CD1c-positive myeloid dendritic cell (primary cell): Measurements from ENCODE around the gene SLC66A1.
A peak's percentile ranks its signal among the peaks of the same experiment; 100 is the strongest.

ENCODE experiments used
- DNase-seq: peaks from one replicate; pipeline ENCODE4 v3.0.0-alpha.2; 2016; ENCODE audit errors: extremely low spot score

SLC66A1 gene

DNA sequence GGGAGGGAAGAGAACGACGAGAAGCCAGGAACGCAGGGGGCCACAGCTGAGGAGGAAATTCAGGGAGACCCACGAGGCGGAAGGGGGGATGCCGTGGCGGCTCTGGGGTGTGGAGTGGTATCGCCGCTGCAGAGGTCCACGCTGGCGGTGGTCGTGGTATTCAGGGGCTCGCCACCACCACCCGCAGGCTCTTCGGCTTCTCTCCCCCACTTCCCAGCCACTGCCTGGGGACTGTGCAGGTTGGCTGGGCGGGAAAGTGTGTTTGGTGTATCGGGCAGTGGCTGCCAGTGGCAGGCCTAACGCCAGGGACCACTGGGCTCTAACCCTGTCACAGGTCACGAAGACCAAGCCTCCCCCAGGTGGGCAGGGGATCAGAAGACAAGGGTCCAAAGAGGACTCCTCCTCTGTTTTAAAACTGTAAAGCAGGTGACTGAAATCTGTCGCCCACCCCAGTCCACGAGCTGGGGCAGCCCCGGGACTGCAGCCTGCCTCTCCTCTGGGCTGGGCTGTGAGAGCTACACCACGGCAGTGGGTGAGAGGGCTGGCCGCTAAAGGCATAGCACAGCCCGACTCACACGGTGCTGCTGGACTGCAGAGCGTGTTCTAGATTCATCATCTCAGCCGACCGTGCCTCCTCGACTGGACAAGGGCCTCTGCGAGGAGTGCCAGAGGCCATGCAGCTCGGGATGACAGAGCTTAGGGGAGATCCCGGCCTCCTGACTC, 30.9 kb downstream of the SLC66A1 start:
- no peak for DNase-seq

DNA sequence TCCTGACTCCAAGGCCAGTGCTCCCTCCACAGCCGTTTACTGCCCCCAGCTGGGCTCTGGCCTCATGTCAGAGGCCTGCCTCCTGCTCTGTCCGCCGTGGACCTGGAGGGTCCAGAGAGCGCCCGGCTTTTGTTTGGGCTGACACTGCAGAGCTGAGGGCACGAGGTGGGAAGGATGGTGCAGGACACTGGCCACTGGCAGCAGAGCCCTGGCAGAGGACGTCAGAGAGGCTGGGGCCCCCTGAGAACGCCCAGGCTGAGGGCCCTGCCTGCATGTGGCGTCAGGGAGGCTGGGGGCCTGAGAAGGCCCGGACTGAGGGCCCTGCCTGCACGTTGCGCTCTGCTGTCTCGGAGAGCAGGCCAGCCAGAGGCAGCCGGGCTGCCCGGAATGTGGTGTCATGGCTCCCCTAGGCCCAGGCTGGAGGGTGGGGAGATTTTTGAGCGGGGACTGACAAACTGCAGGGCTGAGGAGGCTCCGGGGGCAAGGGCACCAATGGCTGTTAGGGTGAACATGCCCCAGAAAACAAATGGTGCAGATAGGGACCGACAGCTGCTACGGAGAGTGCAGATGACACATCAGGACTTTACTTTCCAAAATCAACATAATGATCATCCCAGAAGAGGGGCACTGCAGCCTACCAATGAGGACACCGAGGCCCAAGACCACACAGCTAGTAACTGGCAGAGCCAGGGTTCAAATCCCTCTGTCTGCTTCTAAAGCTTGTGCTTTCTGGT, 31.7 kb downstream of the SLC66A1 start:
- no peak for DNase-seq

DNA sequence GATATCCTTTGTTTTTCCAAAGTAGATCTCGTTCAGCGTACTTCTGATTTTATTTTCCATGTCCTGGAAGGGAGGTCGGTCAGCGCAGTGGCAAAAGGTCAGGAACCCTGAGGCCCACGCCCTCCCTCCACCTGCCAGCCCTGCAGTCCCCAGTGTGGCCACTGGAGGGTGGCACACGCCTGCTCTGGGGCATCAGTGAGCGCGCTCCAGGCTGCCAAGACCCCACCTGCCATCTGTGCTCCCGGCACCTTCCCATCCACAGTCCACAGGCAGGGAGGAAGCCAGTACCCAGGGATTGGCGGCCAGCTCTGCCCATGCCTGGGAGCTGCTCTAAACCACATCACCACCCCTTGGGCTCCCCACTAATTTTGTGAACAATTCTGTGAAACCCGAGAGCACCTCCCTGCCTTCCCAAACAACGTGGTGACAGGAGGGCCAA, 32.3 kb downstream of the SLC66A1 start:
- peak; percentile 41 for DNase-seq

DNA sequence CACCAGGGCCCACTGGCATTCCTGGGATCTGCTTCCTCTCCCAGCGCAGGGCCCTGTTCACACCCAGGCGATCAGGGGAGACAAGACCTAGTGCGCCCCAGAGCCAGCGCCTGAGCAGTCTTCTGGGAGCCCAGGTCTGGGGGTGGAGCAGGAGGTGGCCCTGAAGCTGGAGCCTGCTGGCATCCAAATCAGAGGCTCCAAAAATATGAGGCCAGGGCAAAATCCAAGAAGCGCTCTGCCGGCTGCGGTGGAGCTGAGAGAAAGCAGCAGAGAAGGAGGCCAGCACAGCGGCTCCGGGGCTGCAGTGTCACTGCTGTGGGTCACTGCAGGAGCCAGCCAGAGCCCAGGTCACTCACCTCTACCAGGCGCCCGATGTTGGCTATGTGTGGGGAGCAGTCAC, 32.7 kb downstream of the SLC66A1 start:
- no peak for DNase-seq

DNA sequence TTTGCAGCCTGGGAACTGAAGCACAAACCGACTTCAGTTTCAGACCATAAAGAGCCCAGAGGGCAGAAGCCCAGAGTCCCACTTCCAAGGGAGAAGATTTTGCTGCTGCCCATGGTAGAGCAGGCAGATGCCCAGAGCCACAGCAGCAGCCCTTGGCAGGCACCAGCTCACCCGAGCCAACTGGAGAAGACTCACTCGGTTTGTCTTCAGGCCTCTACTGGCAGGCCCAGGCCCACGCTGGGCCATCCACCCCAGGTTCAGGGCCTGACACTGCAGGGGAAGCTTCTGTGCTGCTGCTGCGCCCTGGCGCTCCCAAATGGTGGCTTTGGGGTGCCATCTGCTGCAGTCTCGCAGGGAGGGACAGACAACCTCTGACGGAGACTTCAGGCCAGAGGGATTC, 33.3 kb downstream of the SLC66A1 start:
- no peak for DNase-seq

DNA sequence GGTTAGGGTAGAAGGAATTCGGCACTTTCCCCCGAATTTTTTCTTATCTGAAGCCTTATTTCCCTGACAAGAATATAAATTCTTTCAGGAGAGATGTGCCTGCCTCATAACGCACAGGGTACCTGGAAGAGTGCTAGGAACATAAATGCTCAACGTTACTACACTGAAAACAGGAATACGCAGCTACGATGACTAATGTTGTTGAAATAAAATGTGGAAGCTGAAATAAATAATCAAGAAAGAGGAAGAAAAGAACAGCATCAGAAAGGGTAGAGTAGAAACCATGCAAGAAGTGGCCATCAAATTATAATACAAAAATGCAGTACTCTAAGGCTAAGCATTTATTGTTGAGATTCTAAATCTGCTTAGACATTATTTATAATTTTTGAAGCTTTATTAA, 33.9 kb downstream of the SLC66A1 start:
- peak; percentile 58 for DNase-seq

DNA sequence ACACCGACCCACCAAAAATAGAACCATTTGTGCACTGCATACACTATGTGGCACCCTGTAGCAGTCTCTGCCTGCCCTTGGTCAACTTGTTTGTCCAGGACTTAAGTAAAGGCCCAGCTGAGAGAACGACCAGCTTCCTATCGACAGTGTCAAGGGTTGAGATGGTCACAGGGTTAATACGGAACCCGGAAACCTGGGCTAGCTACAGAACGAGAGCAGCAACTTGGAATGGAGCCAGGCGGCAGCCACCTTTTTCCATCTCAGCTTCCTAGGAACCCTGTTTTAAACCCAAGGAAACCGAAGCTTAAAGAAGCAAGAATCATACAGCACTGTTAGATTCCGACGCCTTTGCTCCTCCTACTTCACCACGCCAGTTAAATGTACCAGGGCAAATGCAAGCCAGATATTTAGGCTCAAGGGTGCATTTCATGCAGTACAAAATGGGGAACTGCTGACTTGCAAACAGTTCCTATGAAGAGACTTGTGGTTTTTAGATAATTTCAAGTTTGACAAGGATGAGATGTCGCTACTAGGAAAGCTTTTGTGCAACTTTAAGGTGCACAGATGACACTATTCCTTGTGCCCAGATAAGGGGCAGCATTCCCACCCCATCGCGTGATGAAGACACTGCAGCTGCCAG, 35.5 kb downstream of the SLC66A1 start:
- DNase-seq: peak; percentile 65

DNA sequence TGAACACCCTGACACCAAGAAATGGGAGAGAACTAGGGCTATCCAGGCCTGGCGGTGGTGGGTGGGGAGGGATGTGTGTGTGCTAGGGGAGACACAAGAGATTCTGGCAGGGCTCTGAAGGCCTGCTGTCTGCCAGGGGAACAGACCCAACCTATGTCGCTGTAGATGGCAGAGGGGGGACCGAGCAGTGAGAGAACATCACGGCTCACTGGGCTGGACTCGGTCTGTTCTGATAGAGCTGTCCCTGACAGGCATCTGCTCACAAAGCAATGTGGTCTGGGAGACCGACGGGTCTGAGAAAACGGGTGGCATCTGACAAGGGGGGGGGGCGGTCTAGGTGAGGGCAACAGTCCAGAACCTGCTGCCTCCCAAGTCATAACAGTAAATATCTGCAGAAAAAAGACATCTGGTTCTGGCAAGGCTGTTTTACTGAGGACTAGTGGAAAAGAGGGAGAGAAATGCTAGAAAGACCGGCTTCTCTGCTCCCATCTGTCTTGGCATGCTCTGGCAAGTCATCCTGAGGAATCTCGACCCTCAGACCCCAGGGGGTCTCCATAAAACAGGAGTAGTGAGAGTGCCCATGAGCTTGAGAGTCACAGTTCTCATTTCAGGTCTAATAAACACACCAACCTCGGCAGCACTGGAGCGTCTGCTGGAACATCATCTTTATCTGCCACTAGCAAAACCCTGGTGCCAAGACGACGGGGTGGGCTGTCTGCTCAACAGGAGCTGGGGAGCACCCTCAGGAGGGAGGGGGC, 36.5 kb downstream of the SLC66A1 start:
- DNase-seq: no peak

DNA sequence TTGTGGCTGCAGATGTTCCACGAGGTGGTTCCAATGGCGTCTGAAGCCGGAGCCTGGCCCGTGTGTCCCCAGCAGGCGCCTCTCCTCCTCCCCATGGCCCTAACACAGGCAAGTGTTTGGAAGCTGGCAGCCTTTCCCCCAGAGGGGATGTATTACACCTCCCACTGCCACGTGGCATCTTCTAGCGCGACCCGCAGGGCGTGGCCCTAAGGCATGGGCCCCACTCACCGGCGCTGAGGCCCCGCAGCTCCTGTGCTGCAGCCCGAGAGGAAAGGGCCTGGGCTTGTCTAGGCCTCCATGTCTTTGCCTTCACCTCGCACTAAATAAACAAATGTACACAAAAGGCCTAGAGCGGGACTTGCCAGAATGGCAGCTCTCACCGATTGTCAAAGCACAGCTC, 37.9 kb downstream of the SLC66A1 start:
- DNase-seq: no peak

DNA sequence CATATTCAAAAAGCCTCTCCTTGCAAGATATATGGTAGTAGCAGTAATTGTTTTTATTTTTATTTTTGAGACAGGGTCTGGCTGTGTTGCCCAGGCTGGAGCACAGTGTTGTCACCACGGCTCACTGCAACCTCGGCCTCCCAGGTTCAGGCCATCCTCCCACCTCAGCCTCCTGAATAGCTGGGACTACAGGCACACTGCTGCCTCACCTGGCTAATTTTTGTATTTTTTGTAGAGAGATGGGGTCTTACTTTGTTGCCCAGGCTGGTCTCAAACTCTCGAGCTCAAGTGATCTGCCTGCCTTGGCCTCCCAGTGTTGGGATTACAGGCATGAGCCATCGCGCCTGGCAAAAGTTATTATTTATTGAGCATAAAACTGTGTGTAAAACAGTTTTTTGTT, 38.4 kb downstream of the SLC66A1 start:
- no peak for DNase-seq

DNA sequence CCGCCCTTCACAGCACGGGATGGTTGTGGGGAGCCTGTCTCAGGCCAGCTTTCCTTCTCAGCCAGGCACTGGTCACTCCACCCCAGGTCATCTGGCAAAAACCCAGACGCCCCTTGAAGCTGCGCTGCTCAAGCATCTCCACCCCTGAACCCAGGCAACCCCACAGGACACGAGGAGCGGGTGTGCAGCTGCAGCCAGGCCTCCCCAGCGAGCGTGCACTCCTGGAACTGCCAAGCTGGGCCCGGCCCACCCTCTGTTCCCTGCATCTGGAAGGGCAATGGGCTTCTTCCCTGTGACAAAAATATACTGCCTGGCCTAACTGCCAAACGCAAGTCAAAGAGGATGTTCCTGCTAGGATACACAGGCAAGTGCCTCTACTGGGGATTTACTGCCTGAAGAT, 39.7 kb downstream of the SLC66A1 start:
- DNase-seq: no peak

DNA sequence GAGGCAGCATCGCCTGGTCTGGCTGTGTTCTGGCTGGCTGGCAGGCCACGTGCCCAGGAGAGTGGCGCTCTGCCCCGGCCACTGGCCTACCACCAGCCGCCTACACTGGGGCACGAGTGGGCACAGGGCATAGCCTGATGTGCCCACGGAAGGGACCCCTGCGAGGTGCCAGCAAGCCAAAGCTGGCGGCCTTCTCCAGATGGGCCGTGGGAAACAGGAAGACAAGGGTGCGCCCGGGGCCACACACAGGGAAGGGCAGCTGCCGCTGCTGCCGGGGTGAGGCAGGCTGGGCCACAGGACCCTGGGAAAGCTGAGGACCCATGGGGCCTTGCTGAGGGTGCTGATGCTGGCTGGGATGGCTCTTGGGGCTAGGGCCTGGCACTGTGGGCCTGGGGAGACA, 40.7 kb downstream of the SLC66A1 start:
- DNase-seq: no peak

DNA sequence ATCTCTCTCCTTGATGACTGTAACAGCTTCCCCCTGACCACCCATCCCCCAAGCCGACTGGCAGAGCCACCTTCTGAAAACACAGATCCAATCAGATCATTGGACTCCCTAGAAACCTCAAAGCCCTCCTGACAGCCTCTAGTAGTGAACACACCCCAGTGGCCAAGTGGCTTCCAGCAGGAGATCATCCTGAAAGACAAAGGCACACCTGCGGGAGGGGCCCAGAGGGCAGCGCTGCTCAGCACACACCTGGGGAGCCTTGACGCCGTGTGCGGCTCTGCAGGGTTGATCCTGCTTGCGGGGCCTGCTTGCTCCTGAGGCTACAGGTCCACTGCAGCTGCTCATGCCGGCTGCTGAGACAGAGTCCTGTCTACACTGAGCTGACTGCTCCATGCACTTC, 41.5 kb downstream of the SLC66A1 start:
- no peak for DNase-seq

DNA sequence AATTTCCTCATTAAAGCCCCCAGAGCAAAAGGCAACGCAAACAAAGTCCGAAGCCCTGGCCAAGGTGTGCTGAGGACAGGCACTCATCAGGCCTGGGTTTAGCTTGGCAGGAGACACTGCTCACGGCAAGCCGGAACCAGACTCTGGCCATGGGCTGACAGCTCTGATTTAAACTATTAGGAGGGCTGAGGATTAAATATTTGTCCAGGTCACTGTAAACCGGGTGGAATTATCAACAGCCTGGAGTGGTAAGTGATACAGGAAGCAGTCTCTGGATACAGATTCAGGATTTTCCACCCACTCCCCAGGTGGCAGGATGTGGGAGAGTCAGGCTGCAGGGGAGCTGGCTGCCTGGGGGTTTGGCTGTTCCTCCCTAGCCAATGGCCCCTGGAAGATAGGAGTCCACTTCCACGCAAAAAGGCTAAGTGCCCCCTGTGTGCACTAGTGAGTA, 42.4 kb downstream of the SLC66A1 start:
- DNase-seq: no peak

DNA sequence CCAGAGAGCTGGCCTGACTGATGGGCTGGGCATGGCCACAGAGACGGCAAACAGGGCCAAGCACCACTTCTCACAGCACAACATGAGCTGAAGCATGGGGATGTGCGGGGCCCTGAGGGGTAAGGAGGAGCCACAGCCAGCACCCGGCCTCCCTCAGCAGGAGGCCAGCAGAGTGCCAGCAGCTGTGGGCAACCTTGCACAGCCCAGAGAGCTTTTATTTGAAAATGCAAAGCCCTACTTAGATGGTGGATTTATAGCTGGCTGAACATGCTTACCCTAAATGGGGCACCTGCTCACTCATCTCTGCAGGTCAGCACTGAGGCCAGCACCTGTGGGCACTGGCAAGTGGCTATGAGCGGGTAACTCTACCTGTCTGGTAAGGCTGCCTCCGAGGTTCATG, 44.1 kb downstream of the SLC66A1 start:
- DNase-seq: no peak

DNA sequence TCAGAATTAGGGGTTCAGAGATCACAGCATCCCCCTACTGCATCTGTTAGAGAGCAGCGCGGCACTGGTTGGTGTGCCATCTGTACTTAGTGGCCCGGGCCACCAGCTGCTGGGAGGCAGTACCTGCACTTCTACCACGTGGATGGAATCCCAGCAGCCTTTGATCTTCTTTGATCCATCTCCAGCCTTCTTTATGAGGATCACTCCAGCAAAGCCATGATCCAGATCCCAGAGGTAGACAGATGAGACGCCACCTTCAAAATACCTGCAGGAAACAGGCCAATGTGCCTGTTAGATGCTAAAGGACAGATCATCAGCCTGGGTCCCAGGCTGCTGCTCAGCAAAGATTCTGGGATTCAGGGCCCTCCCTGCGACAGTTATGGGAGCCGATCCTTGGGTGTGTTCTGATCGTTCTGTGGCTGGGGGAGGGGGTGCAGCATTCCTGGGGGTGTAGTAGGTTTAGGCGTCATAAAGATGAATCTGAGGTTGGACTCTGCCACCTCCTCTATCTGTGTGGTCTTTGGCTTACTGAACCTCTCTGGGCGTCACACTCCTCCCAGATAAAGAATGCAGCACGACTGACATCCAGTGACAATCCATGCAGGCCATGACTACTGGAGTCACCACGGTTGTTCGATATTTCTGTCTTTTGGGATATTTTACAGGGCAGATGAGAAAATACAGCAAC, 45.3 kb downstream of the SLC66A1 start:
- no peak for DNase-seq

DNA sequence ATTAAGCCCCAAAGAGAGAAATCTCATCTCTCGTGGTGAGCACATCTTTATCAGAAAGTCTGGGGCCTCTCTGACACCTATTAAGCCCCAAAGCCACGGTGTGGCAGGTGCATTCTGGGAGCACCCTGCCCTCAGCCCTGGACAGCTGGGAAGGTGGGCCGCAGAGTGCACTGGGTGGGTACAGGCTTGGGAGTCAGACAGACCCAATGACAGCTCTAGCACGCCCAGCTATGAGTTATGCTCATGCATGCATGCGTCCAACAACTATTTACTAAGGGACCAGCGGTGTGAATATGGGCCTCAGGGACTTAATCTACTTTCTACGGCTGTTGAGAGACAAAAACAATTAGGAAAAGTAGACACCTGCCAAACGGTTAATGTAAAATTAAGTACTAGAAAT, 46.6 kb downstream of the SLC66A1 start:
- DNase-seq: no peak

DNA sequence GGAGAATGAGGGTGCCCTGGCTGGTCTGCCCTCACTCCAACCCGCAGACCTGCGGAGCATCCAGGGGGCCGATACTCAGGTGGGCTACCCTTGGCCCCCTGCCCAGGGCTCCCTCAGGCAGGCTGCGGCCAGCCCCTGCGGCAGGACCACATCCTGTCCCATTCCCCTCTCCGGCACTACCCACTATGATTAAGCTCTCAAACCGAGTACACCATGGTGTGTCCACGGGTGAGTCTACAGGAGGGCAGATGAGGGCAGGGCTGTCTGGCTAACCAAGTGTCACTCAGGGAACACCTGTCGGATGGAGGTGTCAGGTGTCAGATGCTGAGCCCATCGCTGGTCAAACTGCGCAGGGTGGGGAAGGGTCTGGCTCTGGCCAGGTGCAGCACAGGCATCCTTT, 47.2 kb downstream of the SLC66A1 start:
- no peak for DNase-seq

DNA sequence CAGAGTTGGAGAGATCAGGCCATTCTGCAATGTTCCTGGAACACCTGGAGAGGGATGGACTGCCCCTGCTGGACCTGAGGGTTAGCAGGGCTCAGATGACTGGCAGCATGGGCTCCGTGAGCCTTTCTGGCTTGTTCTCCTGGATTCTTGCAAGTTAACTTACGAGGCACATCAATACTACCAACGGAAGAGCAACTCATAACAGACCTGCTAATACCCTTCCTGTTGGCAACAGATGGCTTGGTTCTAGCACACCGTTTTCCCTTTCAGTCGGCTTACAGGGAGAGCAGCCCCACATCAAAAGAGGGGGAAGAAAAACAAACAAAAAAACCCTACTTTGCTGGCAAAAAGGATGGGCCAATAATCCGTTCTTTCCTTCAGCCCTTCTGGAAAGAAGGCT, 47.9 kb downstream of the SLC66A1 start:
- DNase-seq: no peak

DNA sequence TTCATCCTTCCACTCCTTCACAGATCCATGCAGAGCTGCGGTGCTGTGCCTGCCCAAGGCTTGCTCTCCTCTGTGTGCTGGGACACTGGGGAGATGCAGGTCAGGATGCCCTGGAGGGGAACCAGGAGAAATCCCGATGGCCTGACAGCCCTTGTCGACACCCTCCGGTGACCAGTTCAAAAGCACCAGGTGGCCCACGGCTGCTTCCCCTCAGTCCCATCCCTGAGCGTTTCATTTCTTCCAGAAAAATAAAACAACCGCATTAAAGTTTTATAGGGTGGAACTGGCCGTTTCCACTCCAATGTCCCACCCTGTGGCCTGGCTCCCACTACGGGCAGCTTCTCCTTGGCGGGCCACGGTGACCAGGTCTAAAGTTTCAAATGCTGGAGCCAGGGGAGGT, 48.3 kb downstream of the SLC66A1 start:
- DNase-seq: no peak

DNA sequence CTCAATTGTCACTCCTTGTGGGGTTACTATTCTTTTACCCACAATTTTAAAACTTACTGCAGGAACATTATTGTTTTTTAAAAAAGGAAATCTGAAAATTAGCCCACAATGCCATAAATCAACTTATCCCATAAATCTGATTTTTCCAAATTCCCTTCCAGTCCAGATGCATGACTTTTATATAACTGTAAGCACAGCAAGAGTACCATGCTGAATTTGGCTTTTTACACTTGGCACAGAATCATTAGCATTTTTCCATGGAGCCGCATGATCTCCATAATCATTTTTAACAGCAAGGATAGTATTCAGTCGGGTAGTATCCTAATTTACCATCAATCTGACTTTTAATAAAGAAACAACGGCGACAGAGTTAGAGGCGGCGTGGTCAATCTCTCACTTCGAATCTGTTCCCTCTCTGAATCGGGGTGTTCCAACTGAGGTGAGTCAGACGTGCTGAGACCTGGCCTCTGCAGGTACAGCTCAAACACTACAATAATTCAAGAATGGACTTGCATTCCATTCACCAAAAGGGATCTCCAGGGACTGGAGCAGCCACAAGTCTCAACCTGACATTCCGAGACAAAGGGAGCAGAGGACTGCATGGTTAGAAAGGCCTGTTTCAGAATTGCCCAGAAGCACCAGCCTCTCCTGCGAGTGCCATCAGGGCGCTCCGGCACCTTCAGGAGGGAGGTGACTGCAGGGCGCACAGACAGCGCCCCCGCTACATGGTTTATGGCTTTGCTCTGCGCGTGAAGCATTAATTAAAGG, 48.9 kb downstream of the SLC66A1 start:
- DNase-seq: no peak
